K562 (cell line): ENCODE data around the gene ADI1. TPM values are rescaled to one million over a fixed set of nuclear protein-coding genes. Genes with fewer than 3 reads are reported as not detected.

ENCODE experiments used
- ARID1B ChIP-seq: fragments of 450-650 bp; IDR thresholded peaks from 2 replicates; pipeline ENCODE4 v1.6.1; 2016; ENCODE audit warnings: antibody characterized with exemption, mild to moderate bottlenecking, inconsistent platforms
- DMBX1 ChIP-seq: fragments of 250-450 bp; sonication (Bioruptor Pico); IDR thresholded peaks from 2 replicates; pipeline ENCODE4 v1.8.0; 2022; ENCODE audit warnings: inconsistent platforms, mild to moderate bottlenecking, moderate library complexity, borderline replicate concordance
- FOXP1 ChIP-seq: sonication (generic); formaldehyde crosslinking; IDR thresholded peaks from 2 replicates; pipeline ENCODE4 v1.8.0; 2022; ENCODE audit warnings: mild to moderate bottlenecking, missing genetic modification reagents
- LCOR ChIP-seq: sonication (generic); formaldehyde crosslinking; IDR thresholded peaks from 2 replicates; pipeline ENCODE4 v1.8.0; 2022; ENCODE audit warnings: mild to moderate bottlenecking, missing genetic modification reagents
- MNT ChIP-seq, 2 experiments: fragments of 450-650 bp; conservative IDR thresholded peaks; 2 replicates each; pipeline ENCODE4 v1.6.1; 2017; ENCODE audit warnings: mild to moderate bottlenecking in 2 of 2, moderate library complexity in 2 of 2
- RBM39 ChIP-seq: fragments of 200-400 bp; formaldehyde crosslinking; optimal IDR thresholded peaks from 2 replicates; pipeline ENCODE3; 2018; ENCODE audit warnings: low read depth, low read length
- TAF7 ChIP-seq: fragments of 450-650 bp; IDR thresholded peaks from 2 replicates; pipeline ENCODE4 v1.6.1; 2016; ENCODE audit warnings: missing genetic modification characterization, missing compliant biosample characterization
- WHSC1 ChIP-seq: IDR thresholded peaks from one replicate; pipeline ENCODE4 v1.6.1; 2012; ENCODE audit warnings: low read length, control low read depth, inconsistent platforms
- ZNF449 ChIP-seq: fragments of 250-450 bp; sonication (Bioruptor Pico); IDR thresholded peaks from 2 replicates; pipeline ENCODE4 v1.8.0; 2022; ENCODE audit warnings: moderate library complexity, mild to moderate bottlenecking, inconsistent platforms
- ZNF717 ChIP-seq: fragments of 250-450 bp; sonication (Bioruptor Pico); IDR thresholded peaks from 2 replicates; pipeline ENCODE4 v1.5.0; 2021
- polyA plus RNA-seq, 8 experiments: library from polyadenylated mRNA; depleted of rRNA in 4 of 8; stranded (reverse) in 5 of 8; unstranded in 3 of 8; fragments of >200 nt; fragmentation: Nextera tagmentation in 2 of 8; fragmentation: Illumina TruSeq in 1 of 8; extraction: Ambion mirVana in 2 of 8; extraction: Trizol in 1 of 8; gene quantifications; 2 replicates each; pipeline versions ENCODE4 v1.2.1 to v1.2.3, GENCODE V29; 2011 to 2014; ENCODE audit warnings: inconsistent platforms in 1 of 8, missing spikeins in 1 of 8
- total RNA-seq, 7 experiments: library from RNA; depleted of rRNA in 6 of 7; stranded (reverse); fragments of >200 nt in 6 of 7; fragmentation: Illumina TruSeq in 2 of 7; extraction: Trizol in 2 of 7; gene quantifications; 2 replicates each; pipeline versions ENCODE4 v1.2.1 to v1.2.3, GENCODE V29; 2011 to 2021; ENCODE audit warnings: low replicate concordance in 1 of 7
- TF ChIP-seq, protein P1 (sequence below): IDR thresholded peaks from 2 replicates; pipeline ENCODE4 v1.6.1; 2016; ENCODE audit warnings: missing genetic modification characterization, missing compliant biosample characterization
- TF ChIP-seq, protein P2 (sequence below): sonication (generic); formaldehyde crosslinking; IDR thresholded peaks from 2 replicates; pipeline ENCODE4 v1.8.0; 2022; ENCODE audit warnings: mild to moderate bottlenecking, low read depth, missing genetic modification reagents
- TF ChIP-seq, protein P3 (sequence below), 2 experiments: fragments of 450-650 bp in 1 of 2; IDR thresholded peaks; 2 replicates each; pipeline ENCODE4 v1.6.1; 2011 to 2017; ENCODE audit warnings: low read depth in 2 of 2, antibody characterized with exemption in 1 of 2, borderline replicate concordance in 1 of 2, low read length in 1 of 2, mild to moderate bottlenecking in 1 of 2, mixed read lengths in 1 of 2; ENCODE audit not compliant: control insufficient read depth in 1 of 2
- TF ChIP-seq, protein P4 (sequence below): fragments of 450-650 bp; formaldehyde crosslinking; IDR thresholded peaks from 2 replicates; pipeline ENCODE4 v1.4.0; 2020; ENCODE audit warnings: mild to moderate bottlenecking, moderate library complexity

The ADI1 gene
- total and polyA plus RNA-seq, 9 of the 15 experiments (the other 6 are each of a cell fraction or from before 2014, with no cell fraction given), result 6.1 to 51.0 (median 27.1) TPM

GRCh38 chr2:3519255-3520205 is at the start of gene ADI1 (continued):
- peak; percentile 32; the same call in 1 of the 2 replicates for TF ChIP-seq LCOR (CRISPR knock-in tag)
- TF ChIP-seq MNT (conservative IDR thresholded peaks at IDR 0.05), result peak; percentile 55 to 76; a peak in 3 of 4 replicates
- no peak for TF ChIP-seq WHSC1
- no peak for TF ChIP-seq DMBX1 (CRISPR knock-in tag)
- TF ChIP-seq, protein P1, sequence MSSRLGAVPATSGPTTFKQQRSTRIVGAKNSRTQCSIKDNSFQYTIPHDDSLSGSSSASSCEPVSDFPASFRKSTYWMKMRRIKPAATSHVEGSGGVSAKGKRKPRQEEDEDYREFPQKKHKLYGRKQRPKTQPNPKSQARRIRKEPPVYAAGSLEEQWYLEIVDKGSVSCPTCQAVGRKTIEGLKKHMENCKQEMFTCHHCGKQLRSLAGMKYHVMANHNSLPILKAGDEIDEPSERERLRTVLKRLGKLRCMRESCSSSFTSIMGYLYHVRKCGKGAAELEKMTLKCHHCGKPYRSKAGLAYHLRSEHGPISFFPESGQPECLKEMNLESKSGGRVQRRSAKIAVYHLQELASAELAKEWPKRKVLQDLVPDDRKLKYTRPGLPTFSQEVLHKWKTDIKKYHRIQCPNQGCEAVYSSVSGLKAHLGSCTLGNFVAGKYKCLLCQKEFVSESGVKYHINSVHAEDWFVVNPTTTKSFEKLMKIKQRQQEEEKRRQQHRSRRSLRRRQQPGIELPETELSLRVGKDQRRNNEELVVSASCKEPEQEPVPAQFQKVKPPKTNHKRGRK, result no peak
- TF ChIP-seq ARID1B, result no peak
- TF ChIP-seq, protein P2, sequence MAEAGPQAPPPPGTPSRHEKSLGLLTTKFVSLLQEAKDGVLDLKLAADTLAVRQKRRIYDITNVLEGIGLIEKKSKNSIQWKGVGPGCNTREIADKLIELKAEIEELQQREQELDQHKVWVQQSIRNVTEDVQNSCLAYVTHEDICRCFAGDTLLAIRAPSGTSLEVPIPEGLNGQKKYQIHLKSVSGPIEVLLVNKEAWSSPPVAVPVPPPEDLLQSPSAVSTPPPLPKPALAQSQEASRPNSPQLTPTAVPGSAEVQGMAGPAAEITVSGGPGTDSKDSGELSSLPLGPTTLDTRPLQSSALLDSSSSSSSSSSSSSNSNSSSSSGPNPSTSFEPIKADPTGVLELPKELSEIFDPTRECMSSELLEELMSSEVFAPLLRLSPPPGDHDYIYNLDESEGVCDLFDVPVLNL (CRISPR knock-in tag), result peak; percentile 25; the same call in 1 of the 2 replicates
- no peak for TF ChIP-seq ZNF717 (CRISPR knock-in tag)
- no peak for TF ChIP-seq TAF7 (tag)
- no peak for TF ChIP-seq FOXP1 (CRISPR knock-in tag)
- TF ChIP-seq RBM39, result no peak
- no peak for TF ChIP-seq ZNF449 (CRISPR knock-in tag)
- TF ChIP-seq, protein P3, sequence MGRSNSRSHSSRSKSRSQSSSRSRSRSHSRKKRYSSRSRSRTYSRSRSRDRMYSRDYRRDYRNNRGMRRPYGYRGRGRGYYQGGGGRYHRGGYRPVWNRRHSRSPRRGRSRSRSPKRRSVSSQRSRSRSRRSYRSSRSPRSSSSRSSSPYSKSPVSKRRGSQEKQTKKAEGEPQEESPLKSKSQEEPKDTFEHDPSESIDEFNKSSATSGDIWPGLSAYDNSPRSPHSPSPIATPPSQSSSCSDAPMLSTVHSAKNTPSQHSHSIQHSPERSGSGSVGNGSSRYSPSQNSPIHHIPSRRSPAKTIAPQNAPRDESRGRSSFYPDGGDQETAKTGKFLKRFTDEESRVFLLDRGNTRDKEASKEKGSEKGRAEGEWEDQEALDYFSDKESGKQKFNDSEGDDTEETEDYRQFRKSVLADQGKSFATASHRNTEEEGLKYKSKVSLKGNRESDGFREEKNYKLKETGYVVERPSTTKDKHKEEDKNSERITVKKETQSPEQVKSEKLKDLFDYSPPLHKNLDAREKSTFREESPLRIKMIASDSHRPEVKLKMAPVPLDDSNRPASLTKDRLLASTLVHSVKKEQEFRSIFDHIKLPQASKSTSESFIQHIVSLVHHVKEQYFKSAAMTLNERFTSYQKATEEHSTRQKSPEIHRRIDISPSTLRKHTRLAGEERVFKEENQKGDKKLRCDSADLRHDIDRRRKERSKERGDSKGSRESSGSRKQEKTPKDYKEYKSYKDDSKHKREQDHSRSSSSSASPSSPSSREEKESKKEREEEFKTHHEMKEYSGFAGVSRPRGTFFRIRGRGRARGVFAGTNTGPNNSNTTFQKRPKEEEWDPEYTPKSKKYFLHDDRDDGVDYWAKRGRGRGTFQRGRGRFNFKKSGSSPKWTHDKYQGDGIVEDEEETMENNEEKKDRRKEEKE (IDR thresholded peaks at IDR 0.05; ENCODE audit: borderline replicate concordance in 1 of 2, control insufficient read depth in 1 of 2, low read depth in 2 of 2, low read length in 1 of 2), result no peak
- TF ChIP-seq, protein P4, sequence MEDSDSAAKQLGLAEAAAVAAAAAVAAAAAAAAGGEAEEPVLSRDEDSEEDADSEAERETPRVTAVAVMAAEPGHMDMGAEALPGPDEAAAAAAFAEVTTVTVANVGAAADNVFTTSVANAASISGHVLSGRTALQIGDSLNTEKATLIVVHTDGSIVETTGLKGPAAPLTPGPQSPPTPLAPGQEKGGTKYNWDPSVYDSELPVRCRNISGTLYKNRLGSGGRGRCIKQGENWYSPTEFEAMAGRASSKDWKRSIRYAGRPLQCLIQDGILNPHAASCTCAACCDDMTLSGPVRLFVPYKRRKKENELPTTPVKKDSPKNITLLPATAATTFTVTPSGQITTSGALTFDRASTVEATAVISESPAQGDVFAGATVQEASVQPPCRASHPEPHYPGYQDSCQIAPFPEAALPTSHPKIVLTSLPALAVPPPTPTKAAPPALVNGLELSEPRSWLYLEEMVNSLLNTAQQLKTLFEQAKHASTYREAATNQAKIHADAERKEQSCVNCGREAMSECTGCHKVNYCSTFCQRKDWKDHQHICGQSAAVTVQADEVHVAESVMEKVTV (CRISPR knock-in tag), result 0 out of 2 replicates have a peak, but pooled peaks have one; percentile 30
